IPS-NIHi7 (cell line): ENCODE results near the gene RPSA.
"Not testable (repeated sequence)": the region's sequence is repeated elsewhere in the genome, so short reads cannot be mapped to it uniquely, and the experiment has no call there.

Experiments
- DNase-seq: peaks from one replicate; pipeline ENCODE4 v3.0.0; 2012; ENCODE audit warnings: mixed read lengths; ENCODE audit errors: extremely low spot score

The RPSA gene

DNA sequence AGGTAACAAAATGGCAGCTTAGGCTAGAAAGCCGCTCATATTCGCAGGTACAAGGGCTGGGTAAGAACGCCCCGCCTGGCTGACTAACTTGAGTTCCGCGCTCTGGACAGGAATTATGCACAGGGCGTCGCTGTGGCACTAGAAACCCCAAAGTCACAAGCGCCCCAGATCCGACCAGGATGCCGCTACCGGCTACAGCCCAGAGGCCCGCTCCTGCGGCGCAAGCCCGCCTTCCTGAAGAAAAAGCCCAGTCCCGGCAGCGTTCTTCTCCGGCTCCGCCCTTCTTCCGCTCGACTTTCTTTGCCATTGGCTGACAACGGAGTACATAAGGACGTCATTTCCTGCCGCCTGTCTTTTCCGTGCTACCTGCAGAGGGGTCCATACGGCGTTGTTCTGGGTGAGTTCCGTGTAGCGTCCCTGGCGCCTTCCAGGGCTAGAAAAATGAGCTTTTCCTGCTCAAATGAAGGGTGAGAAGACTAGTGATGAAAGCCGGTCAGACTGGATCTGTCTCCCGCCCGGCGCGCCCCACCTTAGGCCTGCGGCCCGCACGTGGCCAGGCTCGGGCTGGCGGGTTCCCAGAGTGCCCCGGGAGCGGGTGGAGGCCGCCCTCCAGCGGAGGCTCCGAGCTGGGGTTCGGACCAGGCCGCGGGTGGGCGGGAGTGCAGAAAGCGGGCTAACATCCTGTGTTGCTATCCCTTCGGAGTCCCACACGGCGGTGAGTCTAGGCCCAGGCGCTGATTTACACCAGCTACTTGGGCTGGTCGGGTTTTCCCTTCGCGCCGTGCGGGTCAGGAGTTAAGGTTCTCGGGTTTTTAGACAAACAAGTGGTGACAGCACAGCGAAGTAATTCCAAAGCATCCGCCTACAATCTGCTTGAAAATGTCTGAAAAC, at the start of gene RPSA:
TSS of gene RPSA (plus strand) at position 353 of the 891 bp plus-strand sequence. CDS start 934 bp downstream, outside the sequence.
- peak; percentile 93 for DNase-seq

DNA sequence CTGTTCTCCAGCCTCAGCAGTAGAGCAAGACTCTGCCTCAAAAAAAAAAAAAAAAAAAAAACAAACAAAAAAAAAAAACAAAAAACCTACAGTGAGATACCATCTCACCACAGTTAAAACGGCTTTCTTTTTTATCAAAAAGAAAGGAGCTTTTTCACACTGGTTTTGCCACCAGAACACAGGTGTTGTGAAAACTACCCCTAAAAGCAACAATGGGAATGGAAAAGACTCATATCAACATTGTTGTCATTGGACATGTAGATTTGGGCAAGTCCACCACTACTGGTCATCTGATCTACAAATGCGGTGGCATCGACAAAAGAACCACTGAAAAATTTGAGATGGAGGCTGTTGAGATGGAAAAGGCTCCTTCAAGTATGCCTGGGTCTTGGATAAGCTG, 48.2 kb upstream of the RPSA start:
- DNase-seq = no peak

DNA sequence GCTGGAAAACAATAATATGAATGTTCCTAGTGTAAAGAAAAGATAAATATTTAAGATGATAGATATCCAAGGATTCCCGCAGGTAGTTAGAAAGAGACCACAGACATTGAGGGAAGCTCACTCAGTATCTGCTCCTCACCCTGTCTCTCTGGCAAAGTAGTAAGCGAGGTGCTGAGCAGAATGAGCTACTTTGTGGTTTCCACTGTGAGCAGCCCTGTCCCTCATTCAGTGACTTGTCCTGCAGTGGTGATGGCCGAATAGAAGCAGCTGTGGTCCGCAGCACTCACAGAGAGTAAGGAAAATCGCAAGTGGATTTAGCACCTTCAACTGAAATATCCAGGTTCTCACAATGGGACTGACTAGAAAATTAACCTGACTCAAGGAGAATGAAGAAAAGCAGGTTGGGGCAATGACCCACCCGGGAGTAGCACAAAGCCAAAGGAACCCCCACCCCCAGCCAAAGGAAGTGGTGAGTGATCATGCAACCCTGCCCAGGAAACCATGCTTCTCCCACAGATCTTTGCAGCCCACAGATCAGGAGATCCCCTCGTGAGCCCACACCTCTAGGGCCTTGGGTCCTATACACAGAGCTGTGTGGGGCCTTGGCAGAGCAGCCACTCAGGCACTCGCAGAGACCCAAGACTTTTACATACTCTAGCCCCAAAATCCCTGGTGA, 45.1 kb upstream of the RPSA start:
- DNase-seq = no peak

DNA sequence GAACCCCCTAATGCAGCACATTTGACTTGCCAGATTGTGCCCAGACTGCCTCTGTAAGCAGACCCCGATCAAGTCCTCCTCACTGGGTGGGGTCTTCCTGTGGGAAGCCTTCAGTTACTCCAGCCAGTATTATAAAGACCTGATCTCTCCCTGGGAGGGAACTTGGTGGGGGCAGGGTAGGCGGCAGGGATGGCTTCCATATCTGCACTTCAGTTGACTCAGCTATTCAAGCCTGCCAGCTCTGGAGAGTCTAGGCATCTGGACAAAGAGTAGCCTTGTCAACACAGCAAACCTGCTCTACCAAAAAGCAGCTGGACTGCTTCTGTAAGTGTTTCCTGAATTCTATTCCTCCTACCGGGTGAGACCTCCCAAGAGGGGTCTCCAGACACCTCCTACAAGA, 44.3 kb upstream of the RPSA start:
- DNase-seq = no peak

DNA sequence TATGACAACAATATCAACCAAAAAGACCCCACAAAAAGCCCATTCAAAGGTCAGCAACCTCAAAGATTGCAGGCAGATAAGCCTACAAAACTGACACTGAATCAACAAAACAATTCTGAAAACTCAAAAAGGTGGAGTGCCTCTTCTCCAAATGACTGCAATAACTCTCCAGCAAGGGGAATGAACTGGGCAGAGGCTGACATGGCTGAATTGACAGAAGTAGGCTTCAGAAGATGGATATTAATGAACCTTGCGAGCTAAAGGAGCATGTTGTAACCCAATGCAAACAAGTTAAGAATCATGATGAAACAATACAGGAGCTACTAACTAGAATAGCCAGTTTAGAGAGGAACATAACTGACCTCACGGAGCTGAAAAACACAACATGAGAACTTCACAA, 43.7 kb upstream of the RPSA start:
- DNase-seq = no peak

DNA sequence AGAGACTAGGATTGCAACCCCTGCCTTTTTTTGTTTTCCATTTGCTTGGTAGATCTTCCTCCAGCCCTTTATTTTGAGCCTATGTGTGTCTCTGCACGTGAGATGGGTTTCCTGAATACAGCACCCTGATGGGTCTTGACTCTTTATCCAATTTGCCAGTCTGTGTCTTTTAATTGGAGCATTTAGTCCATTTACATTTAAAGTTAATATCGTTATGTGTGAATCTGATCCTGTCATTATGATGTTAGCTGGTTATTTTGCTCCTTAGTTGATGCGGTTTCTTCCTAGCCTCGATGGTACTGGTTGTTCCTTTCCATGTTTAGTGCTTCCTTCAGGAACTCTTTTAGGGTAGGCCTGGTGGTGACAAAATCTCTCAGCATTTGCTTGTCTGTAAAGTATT, 36.1 kb upstream of the RPSA start:
- not testable (repeated sequence) for DNase-seq

DNA sequence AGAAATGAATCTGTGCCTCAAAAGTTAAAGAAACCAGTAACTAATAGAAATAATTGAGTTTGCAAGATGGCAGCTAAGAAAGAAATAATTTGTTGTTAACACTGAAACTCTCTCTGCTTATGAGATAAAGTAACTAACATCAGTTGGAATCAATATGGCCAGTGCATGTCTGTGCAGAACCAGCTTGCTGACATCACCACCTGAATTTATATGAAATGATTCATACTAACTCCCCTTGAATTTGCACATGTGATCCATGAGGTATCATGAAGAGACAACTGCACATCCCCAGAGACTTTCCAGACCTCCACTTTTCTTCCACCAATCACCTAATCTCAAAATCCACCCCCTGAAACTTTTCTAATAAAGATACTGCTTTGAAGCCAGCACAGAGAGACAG, 33.7 kb upstream of the RPSA start:
- no peak for DNase-seq

DNA sequence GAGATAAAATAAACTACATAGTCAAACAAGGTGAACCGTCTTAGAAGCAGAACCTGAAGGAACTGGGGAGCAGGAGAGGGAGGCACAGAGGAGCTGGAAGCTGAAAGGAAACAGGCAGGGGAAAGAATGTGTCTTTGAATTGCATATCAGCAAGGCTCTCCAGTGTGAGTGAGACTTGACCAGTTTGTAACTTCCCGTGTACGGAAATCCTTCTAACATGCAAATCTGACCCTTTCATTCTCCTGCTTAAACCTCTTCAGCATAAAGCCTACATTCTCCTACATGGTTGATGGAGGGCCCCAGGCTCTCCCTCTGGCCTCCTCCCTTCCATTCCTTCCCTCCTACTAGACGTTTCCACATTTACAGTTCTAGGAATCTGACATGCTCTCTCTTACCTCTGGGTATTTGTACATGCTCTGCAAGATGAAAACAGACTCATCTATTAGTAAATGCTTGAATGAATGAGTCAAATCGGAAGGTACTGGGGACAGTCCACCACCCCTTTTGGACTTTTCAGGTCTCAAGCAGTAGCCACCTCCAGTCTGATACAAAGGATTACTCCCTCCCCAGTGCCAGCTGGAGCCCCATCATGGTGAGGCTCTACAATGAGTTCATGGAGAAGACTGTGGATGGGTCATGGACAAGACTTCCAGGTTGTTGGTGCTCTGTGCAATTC, 29.4 kb upstream of the RPSA start:
- DNase-seq = peak; percentile 25

DNA sequence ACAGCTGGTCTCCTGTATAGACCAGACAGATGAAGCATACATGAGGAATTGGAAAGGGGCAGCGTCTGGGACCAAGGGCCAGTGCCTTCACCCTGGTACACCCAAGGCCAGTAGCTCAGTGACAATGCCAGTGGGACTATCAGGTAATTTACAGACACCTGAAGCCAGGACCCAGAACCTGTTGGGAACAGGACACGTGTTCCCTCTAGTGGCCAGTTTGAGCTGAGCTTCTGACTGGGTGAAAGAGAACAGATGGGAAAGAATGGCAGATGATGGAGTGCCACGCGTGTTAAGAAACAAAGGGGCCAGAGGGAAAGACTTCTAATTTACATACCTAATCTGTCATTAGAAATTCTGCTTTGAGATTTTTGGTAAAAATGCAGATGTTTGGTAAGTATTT, 28.4 kb upstream of the RPSA start:
- DNase-seq = peak; percentile 70

DNA sequence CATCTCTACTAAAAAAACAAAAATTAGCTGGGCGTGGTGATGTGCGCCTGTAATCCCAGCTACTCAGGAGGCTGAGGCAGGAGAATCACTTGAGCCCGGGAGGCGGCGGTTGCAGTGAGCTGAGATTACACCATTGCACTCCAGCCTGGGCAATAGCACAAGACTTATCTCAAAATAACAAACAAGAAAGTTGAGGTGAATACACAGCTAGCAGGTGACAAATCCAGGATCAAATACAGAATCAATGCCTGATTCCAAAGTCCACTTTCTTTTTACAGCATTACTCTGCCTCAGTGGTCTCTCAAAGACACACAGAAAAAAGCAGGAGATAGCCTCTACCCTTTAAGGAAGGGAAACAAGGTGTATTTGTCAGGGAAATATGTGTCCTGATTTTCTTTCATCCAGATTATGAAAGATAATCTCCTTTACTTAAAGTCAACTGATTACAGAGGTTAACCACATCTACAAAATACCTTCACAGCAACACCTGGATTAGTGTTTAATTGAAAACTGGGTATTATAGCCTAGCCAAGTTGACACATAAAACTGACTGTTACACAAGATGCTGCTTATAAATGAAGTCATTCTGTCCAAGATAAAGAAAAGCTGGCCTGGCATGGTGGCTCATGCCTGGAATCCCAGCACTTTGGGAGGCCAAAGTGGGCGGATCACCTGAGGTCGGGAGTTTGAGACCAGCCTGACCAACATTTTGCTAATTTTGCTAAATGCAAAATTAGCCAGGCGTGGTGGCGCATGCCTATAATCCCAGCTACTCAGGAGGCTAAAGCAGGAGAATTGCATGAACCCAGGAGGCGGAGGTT, 27.4 kb upstream of the RPSA start:
- DNase-seq = no peak

DNA sequence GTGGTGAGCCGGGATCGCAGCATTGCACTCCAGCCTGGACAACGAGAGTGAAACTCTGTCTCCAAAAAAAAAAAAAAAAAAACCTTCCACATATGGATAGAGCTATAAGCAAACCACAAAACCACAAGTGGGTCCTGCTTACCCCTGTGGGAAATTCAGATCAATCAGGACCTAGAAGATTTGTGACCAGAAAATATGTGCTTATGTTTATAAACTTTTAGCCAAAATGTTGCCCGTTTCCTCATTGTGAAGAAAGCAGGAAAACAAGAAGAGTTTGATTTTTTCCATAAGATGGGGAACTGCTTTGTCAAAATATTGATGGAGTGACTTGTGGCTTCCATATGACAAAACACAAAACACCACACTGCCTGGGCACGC, 26.8 kb upstream of the RPSA start:
- DNase-seq = no peak

DNA sequence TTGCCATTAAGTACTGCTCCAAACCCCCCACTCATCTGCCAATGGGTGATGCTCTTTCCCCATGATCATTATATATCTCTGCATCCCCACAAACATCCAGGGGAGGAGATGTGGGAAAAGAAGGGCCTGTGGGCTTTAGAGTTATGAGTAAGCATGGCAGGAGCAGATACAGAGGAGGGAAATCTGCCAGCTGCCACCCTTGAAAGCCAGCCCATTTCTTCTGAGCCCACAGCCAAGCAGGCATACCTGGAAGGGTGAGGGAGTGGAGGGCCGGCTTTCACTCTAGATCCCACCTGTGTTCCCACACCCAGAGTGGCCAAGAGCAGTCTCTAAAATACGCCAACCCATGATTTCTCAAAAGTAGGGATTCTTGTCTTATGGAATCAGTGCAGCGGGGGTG, 25.1 kb upstream of the RPSA start:
- no peak for DNase-seq

DNA sequence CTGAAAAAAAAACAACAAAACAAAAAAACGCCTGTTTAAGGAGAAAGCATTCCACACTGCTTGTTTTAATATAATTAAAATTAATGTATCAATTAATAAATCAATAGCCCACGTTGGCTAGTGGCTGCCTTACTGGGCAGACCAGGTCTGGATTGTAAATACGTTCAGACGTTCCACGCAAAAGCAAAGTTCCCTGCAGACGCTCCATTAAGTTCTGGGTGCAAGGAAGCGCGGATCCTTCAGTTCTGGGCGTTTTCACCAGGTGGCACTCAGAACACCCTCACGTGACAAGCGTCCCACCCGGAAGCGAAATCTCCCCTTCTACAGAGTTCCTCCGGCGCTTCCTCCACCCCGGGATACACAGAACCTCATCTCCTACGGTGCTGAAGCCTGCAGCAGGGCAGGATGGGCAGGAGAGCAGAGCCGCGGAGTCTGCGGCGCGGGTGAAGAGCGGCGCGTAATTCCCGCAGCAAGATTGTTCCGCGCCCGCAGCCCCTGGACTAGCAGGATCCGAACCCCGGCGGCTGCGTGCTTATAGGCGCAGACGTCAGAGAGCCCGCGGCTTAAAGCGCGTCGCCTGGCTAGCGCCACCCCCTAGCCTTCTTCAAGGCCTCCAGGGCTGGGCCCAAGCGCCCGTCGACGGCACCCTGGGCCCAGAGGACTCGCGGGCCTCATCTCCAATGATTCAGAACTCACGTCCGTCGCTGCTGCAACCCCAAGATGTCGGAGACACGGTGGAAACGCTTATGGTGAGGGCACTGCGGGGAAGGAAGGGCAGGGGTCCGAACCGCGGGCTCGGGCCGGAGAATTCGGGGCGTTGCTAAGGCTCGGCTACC, 23.3 kb upstream of the RPSA start, which contains the start of gene SLC25A38:
TSS of gene SLC25A38 (plus strand) at position 326 of the 836 bp plus-strand sequence. CDS start at position 681, 355 bp downstream.
- DNase-seq = peak; percentile 86

DNA sequence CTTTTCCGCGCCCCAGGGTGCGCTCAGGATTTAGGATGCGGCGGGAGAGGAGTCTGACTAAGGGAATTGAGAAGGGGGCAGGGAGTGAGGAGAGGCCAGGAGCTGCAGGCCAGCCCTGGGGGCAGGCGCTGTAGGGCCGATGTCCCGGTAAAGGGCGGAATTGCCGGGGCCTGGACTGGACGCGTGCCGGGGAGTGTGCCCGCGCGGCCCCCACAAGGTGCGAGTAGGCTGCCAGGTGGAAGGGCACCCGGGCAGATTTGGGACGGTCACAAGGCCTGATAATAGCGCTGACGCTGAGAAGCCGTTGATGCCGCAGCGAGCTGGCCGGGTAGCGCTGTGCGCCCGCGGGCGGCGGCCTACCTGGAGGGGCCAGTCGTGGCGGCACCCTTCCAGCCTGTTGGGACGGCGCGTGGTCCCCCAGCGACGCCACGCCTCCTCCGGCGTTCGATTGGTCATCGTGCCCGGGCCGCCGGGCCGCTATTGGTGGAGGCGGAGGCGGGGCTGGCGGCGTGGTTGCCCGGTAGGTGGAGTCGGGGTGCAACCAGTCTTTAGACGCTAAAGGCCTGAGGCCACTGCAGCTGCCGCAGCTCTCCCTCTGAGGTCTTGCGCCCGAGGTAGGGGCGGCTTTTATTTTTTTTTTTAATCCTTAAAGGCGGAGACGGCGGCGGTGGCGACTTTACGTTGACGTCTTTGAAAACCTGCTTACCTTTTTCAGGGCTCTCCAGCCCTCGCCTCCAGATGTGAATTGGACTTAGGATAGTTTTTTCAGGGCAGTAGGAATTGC, 22.4 kb upstream of the RPSA start:
- DNase-seq = peak; percentile 100

DNA sequence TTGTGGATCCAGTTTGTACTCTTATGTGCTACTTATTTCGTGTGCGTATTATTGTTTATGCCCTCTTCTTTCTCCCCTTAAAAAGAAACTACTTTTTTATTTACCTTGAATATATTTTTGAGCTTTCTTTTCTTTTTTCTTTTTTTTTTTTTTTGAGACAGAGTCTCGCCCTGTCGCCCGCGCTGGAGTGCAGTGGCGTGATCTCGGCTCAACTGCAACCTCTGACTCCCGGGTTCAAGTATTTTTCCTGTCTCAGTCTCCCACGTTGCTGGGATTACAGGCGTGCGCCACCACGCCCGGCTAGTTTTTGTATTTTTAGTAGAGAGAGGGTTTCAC, 21.9 kb upstream of the RPSA start:
- DNase-seq = no peak

DNA sequence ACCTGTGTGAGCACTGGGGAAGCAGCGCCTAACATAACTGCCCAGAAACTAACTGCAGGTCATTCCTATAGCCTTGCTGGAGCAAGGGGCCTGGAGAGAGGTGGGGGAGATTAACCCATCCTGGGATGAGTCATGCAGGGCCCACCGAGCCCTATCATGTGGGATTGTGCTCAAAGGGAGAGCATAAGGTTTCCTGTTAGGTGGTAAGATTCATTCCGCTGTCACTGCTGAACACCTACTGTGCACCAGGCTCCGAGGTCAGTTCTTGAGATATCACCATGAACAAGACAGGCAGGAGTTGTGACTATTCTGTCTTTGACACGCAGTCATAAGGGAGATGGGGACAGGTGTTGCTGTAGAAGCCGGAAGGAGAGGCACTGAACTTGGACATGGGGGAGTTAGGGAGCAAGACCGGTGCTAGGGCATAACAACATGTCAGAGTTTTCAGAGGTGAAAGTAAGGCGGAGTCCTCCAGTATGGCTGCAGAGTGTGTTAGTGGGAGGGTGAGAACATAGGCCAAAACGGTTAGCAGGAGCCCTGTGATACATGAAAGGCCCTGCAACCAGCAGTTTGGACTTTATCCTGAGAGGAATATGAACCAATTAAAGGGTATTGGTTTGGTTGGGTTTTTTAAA, 20.9 kb upstream of the RPSA start:
- peak; percentile 42 for DNase-seq

DNA sequence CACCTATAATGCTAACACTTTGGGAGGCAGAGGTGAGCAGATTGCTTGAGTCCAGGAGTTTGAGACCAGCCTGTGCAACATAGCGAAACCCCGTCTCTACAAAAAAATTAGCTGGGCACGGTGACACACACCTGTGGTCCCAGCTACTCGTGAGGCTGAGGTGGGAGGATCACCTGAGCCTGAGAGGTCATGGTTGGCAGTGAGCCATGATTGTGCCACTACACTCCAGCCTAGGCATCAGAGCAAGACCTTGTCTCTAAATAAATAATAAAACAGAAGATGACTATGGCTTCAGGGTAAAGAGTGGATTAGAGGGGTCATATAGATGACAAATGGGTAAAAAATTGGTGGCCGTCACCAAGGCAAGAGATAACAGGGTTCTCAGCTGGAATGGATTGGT, 20.2 kb upstream of the RPSA start:
- no peak for DNase-seq

DNA sequence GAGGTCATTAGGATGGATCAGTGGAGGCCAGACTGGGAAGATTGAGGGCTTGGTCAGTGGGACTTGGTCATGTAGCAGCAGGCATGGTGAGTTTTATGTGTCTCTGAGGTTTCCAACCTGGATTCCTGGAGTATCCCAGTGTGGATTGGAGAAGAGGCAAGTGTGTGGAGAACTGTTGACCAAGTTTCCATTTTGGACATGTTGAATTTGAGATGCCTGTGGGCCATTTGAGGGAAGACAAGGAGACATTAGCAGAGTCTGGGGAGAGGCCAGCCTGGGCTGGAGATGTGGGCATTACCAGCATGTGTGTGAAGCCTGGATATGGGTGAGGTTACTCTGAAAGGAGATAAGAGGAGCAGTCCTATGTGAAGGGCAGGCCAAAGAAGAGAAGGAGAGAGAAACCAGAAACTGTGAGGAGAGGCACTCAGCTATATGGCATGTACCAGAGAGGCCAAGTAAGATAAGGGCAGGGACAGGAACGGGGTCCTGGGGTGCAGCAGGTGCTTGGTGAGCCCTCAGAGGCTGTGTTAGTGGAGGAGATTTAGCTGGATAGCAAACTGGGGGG, 19.0 kb upstream of the RPSA start:
- no peak for DNase-seq

DNA sequence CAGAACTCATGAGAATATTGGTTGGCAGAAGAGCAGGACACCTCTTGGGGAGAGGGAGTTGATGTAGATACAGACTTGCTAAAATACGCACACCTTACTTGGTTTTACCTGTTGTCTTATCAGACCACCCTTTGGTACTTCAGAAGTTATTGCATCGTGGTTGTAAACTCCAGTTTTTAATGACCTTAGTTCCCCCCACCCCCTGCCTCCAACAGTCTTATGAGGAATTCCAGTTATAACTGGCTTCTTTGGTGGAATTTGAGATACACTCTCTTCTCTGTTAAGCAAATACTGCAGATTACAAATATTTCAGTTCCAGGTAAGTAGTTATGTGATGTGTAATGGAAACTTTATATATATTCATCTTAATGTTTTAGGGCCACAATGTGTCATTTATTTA, 18.4 kb upstream of the RPSA start:
- DNase-seq = no peak
